HuH-7.5 (cell line): ENCODE measurements around the gene S100A3.
"Not testable (repeated sequence)": the region's sequence is repeated elsewhere in the genome, so short reads cannot be mapped to it uniquely, and the experiment has no call there.

Source experiments
- DNase-seq: peaks from one replicate; pipeline ENCODE4 v3.0.0; 2011; ENCODE audit warnings: low spot score

S100A3 gene, protein sequence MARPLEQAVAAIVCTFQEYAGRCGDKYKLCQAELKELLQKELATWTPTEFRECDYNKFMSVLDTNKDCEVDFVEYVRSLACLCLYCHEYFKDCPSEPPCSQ

DNA sequence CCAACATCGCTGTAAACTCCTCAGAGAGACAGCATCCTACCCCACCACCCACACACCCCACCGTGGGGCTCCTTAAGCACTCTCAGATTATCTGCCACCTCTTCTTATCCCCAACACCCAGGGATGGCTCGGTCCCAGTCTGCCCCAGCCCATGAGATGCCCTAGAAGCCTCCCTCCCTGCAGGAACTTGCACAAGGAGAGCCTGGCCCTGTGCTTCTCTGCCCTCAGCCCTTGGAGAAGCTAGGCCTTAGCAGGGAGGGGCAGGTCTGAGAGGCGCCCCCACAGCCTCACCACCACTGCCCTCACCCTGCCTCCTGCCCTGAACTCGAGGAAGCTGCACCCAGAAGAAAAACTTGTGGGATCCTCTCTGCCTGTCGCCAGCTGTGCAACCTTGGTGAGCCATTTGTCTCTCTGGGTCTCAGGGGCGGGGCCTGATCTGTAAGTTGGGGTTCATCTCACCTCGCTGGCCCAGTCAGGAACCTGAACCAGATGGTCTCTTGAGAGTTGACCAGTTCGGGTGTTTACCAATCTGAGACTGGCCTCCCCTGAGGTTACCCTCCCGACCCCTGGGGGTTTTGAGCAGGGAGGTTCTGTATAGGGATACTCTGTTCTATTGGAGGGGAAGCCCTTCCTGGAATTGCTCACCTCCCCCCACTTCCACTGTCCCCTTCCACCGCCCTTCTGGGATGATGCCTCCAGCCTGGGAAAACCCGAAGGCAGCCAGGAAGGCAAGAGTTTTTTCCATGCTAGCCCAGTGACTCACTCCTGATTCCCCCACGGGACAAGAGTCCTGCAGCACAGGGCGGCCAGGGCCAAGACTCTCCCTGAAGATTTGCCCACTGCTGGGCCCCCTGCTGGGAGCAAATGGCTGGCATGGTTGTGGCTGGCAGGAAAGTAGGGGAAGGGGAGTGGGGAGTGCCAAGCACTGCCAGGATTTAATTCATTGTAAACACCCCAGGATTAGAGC is at the start of gene S100A3:
Gene S100A3 (minus strand): TSS at position 537 of the 967 bp plus-strand sequence. CDS start 773 bp downstream, outside the sequence.
- no peak for DNase-seq

DNA sequence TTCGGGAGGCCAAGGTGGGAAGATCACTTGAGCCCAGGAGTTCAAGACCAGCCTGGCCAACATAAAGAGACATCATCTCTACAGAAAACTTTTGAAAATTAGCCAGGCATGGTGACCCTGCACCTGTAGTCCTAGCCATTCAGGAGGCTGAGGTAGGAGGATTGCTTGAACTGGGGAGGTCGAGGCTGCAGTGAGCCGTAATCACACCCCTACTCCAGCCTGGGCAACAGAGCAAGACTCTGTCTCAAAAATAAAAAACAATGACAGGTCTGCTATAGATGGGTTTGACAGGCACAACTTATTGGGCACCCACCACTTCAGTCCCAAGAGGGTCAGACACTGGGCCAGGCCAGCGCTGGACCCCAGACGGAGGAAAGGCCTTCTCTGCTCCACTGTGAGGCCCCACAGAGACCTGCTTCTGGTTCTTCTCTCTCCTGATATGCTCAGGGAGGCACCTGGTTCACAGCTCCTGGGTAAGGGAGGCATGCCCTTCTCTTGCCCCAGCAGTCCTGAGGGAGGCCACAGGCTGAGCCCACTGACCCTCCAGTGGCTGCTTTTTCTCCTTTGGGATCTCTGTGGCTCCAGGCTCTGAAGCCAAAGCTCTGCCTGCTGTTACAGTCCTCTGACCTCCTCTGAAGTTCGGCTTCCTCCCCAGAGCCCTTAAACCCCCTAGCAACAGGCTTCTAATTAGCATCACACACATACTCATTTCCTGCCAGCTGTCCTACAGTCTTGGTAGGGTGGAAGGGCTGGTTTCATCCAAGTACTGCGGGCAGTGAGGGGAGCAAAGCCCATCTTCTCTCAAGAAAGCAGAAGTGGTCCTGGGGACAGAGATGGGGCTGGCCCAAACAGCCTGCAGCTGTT is 49.5 kb upstream of the S100A3 start:
- DNase-seq, result no peak

DNA sequence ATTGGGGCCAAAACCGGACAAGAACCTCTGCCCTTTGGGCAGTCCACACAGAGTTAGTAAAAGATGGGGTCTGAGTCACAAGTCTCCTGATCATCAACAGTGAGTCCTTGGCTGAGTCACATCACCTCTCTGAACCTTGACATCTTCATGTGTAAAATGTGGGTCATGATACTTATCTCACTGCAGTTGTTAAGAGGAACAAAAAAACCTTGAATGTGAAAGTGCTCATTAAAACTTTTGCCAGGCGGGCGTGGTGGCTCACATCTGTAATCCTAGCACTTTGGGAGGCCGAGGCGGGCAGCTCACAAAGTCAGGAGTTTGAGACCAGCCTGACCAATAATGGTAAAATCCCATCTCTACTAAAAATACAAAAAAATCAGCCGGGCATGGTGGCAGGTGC is 48.1 kb upstream of the S100A3 start:
- DNase-seq, result no peak

DNA sequence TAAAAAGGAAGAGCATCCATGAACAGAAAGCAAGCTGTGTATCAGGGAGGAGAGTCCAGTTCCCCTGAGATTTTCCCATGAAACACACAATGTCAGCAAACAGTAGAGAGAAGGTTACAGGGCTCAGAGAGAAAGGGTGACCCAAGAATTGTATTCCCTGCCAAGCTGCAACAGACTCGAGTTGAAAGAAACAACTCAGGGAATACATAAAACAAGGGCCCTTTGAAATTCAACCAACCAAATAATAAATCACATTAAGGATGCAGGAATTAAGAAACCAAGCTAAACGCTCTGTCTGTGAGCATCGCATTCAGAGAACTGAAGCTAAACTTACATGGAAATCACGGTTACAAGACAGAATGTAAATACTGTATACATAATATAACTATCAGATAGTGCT is 43.7 kb upstream of the S100A3 start:
- DNase-seq, result no peak

DNA sequence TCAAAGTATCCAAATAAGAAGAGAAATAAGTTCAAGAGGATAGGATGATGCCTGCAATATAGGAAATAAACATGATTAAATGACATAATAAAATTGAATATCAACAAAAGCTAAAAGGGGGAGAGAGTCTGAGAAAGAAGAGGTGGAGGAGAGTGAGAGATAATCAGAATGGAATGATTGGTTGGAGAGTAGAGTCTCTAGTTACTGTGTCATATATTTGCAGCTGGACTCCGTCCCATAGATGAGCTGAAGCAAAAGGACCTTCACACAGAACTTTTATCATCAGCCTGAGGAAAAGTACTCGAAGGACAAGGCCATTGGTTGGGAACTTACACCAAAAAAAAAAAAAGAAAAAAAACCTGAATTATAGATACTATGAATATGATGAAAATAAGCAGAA is 39.4 kb upstream of the S100A3 start:
- no peak for DNase-seq

DNA sequence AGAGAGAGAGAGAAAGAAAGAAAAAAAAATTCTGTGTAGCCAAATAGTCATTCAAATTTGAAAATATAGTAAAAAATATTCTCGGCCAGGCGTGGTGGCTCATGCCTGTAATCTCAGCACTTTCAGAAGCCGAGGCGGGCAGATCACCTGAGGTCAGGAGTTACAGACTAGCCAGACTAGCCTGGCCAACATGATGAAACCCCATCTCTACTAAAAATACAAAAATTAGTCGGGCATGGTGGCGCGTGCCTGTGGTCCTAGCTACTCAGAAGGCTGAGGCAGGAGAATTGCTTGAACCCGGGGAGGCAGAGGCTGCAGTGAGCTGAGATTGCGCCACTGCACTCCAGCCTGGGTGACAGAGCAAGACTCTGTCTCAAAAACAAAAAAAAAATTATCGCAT is 39.0 kb upstream of the S100A3 start:
- not testable (repeated sequence) for DNase-seq

DNA sequence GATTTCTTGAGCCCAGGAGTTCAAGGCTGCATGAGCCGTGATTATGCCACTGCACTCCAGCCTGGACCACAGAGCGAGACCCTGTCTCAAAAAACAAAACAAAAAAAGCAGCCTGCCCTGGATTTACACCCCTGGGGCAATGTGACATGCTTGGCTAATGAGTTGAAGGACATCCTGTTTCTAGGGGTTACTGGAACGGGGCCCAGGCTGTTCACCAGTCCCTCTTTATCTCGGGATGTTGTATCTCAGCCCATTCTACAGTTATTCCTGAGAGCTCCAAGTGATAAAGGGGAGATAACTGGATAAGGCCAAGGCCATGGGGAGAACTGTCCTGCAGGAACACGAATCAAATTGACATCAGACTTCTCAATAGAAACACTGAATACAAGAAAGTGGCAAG is 38.3 kb upstream of the S100A3 start:
- DNase-seq, result no peak

DNA sequence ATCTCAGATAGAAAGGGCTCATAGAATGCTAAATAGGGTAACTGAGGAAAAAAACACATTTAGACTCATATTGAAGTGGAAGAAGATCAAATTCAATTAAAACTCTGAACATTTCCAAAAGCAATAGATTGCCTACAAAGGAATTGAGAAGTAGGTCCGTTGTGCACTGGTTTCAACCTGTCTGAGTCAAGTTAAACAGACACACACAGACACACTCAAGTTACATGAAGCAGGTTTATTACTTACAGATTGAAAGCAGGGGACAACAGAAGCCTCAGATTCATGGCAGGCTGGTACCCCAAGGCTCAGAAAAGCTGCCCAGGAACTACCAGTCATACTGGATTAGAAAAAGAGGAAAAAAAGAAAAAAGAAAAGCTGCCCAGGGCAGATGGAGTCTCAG is 37.3 kb upstream of the S100A3 start:
- no peak for DNase-seq

DNA sequence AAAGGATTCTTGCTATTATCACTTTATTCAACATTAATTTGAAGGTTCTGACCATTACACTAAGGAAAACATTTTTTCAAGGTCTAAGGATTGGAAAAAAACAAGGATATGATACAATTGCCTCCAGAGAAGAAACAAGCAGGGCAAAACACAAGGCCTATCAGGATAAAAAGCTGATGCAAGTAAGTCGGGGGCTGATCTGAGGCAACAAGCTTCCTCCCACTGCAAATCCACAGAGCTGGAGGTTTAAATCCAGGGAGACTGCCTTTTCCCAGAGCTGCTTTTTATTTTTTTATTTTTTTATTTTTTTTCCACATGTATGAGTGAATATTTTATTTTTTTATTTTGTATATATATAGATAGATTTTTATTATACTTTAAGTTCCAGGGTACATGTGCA is 35.9 kb upstream of the S100A3 start:
- DNase-seq, result no peak

DNA sequence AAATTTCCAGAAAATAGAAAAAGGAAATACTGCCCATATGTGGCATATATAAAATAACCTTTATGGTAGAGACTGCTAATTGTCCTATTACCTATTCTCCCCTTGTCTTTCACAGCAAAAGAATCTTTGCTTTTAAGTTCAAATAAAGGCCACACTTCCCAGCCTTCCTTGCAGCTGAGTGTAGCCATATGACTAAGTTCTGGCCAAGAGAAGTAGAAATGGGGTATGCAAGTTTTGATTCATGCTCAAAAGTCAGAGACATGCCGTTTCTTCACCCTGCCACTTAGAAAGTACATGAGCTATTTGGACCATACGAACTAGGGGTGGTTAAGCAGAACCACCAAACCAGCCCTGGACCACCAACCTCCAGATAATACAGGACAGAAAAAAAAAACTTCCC is 34.9 kb upstream of the S100A3 start:
- DNase-seq, result no peak

DNA sequence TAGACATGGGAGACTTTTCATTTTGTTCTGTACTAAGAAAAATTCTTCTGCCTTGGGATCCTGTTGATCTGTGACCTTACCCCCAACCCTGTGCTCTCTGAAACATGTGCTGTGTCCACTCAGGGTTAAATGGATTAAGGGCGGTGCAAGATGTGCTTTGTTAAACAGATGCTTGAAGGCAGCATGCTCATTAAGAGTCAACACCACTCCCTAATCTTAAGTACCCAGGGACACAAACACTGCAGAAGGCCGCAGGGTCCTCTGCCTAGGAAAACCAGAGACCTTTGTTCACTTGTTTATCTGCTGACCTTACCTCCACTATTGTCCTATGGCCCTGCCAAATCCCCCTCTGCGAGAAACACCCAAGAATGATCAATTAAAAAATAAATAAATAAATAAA is 34.5 kb upstream of the S100A3 start:
- not testable (repeated sequence) for DNase-seq

DNA sequence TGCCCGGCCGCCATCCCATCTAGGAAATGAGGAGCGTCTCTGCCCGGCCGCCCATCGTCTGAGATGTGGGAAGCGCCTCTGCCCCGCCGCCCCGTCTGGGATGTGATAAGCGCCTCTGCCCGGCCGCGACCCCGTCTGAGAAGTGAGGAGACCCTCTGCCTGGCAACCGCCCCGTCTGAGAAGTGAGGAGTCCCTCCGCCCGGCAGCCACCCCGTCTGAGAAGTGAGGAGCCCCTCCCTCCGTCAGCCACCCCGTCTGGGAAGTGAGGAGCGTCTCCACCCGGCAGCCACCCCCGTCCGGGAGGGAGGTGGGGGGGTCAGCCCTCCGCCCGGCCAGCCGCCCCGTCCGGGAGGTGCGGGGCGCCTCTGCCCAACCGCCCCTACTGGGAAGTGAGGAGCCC is 33.8 kb upstream of the S100A3 start:
- not testable (repeated sequence) for DNase-seq

DNA sequence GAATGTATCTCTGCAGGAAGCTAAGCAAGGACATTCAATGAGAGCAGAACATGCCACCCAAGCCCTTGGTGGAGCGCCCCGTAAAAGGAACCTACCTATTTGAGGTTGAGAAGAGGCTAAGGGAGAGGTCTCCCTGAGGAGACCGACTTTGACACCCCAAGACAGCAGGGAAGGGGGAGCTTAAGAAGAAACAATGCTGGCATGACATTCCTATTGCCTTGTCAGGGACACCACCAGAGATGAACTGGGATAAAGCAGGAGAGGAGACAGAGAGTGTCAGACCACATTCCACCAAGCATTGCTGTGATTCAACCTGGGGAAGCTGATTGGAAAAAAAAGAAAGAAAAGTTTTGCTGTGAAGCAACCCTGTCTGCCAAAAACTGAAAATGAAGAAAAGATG is 29.9 kb upstream of the S100A3 start:
- DNase-seq, result no peak

DNA sequence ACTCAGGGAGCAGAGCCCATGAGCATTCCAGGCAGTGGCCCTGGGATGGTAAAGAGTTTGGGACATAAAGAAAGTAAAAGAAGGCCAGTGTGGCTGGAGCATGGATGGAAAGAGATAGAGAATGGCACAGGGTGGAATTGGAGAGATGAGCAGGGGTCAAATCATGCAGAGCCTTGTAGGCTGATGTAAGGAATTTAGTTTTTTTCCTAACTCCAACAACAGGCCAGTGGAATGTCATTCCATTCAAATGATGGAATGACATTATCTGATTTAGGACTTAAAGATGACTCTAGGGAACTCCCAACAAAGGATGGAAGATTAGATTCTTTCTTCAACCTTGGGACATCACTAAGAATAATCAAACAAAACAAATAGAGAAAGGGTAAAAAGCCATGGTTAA is 29.4 kb upstream of the S100A3 start:
- no peak for DNase-seq

DNA sequence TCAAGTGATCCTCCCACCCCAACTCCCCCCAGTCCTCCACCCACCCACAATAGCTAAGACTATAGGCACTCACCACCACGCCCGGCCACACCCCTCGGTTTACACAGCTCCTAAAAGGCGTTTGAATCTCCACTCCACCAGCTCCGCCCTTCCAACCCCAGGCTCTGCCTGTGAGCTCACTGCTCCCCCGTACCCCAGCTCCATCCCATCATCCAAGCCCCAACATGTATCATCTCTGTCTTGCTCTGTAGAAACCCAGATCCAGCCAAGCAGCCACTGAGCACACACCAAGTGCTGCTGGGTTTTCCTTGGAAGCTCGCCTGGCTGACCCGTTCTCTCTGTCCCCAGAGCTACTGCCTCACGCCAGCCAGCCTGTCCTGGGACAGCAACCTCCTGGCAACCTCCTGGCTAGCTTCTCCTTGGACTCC is 28.6 kb upstream of the S100A3 start:
- no peak for DNase-seq

DNA sequence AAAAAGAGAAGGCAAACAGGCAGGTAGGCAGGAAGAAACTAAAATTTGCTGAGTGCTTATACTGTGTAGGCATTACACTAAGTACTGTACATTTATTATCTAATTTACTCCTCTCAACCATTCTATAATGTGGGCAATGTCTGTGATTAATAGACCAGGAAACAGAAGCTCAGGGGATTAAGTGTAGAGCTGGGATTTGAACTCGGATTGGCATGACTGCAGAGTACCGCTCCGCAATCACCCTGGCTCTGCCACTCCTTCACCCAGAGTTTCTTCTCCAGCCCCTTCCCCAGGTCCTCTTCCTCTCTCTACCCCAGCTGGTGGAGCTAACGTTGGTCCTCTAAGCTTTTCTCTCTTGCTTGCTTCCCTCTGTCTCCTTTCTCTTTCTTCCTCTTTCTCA is 28.1 kb upstream of the S100A3 start:
- no peak for DNase-seq

DNA sequence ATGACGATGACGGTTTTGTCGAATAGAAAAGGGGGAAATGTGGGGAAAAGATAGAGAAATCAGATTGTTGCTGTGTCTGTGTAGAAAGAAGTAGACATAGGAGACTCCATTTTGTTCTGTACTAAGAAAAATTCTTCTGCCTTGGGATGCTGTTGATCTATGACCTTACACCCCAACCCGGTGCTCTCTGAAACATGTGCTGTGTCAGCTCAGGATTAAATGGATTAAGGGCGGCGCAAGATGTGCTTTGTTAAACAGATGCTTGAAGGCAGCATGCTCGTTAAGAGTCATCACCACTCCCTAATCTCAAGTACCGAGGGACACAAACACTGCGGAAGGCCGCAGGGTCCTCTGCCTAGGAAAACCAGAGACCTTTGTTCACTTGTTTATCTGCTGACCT is 26.4 kb upstream of the S100A3 start:
- DNase-seq, result not testable (repeated sequence)

DNA sequence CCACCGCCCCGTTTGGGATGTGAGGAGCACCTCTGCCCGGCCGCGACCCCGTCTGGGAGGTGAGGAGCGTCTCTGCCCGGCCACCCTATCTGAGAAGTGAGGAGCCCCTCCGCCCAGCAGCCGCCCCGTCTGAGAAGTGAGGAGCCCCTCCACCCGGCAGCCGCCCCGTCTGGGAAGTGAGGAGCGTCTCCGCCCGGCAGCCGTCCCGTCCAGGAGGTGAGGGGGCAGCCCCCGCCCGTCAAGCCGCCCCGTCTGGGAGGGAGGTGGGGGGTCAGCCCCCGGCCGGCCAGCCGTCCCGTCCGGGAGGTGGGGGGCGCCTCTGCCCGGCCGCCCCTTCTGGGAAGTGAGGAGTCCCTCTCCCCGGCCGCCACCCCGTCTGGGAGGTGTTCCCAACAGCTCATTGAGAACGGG is 26.0 kb upstream of the S100A3 start:
- DNase-seq, result not testable (repeated sequence)

DNA sequence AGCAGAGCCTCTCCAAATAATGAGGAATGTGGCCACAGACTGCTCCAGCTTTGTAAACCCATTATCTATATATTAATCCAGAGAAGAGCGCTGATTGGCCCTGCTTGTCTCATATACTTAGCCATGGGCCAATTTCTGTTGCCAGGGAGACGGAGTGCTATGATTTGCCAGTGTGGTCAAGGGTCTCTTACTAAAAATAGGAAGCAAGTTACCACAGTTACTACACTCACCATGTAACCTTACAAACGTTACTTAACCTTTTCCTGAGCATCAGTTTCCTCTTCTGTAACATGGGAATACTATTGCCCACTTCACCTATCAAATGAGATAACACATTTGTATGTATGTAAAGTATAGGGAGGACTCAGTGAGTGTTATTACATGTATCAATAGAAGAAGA is 24.3 kb upstream of the S100A3 start:
- no peak for DNase-seq

DNA sequence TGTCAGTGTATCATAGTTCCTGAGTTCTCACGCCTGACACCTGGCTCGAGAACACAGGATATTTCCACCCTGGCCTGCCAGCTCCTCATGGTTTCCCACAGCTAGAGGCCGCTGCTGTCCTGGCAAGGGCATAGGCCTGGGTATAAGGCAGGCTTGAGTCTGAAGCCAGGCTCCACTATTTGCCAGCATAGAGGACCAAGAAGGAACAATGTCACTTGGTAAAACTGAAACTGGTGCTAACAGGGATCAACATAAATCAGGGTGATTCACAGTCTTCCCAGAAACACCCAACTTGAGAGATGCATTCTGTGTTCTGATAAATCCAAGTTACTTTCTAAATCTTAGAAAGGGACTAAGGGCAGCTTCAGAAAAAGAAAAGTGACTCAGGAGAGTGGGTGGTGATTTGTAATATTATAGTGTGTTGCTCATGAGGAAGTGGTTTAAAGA is 23.5 kb upstream of the S100A3 start:
- DNase-seq, result peak; percentile 50

DNA sequence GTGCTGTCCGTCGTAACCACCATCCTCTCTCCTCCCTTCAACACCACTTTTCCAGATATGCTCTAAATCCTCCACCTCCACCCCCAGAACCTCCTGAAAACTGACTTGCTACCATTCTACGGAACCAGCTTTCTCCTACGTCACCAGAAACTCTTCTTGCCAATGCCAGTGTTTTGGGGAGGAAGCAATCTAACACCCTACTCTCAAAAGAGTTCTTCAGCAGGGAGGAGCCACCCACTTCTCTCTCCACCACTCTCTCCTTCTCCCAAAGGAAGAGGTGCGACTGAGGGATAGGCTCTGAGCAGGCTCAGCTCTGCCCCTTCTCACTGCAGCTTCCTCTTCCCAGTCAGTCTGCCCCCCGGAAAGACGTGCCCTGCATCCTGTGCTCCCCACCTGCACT is 22.6 kb upstream of the S100A3 start:
- DNase-seq, result no peak

DNA sequence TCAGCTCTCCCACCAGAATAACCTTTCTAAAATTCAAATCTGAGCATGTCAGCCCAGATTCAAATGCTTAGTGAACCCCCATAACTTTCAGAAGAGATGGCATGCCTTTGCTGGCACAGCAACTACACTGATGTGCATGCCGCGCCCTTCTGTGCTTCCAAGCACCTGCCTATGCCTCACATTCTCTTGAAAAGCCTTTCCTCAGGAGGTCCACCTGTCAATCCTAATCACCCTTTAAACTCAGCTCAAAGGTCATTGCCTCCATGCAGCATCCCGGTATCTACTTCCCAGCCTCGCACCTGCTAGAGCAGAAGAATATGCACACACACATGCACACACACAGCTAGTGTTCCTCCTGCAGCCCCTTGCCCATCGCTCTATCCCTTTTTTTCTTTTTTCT is 21.8 kb upstream of the S100A3 start:
- no peak for DNase-seq

DNA sequence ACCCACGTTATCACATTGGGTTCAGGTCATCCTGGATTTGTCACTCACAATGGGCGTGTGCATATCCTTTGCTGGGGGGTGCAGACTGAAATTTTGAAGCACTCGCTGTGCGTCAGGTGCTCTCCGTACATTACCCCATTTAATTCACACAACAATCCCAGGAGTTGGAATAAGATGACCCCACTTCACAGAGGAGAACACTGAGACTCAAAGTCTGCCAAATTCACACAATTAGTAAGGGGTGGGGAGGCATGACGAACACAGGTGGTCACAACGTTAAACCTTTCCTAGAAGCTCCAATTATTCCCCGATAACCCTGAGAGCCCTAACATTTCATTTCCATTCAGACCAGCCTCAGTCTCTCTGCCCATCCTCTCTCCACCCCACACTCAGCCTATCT is 20.4 kb upstream of the S100A3 start:
- no peak for DNase-seq
